Fibroblast of skin of abdomen (primary cell): ENCODE data around the gene CRYBG2.

Source experiments
- DNase-seq: peaks from one replicate; pipeline ENCODE4 v3.0.0-alpha.2; 2013

The CRYBG2 gene

DNA sequence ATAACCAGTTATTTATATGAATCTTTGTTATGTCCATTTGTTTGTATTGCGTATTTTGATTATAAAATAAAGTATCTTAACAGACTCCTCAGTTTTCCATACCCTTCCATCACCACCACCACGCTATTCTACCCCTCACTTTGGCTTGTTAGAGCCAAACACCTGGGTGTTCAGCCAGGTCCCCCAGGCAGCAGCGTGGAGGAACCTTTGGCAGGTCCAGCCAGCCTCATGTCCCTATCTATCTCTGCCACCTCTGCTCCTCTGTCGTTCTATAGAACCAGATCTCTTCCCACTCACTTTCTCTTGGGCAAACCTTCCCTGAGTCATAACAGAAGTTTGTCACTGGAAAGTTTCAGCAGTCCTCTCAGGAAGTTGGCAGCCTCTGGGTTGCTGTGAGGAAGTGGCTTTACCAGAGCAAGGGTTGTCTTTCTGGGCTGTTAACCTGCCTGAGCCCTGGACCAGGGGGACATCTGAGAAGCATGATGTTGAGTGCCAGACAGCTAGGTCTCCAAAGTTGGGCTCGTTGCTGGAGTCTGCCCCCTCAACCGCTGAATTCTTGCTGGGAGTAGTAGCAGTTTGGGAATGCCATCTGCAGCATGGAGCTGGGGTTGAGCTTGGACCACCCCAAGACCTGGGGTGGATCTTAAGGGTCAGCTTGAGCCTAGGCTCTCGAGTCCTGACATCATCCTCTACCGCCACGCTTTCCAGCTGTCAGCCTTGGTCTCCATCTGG is 75.0 kb downstream of the CRYBG2 start:
- peak; percentile 35 for DNase-seq

DNA sequence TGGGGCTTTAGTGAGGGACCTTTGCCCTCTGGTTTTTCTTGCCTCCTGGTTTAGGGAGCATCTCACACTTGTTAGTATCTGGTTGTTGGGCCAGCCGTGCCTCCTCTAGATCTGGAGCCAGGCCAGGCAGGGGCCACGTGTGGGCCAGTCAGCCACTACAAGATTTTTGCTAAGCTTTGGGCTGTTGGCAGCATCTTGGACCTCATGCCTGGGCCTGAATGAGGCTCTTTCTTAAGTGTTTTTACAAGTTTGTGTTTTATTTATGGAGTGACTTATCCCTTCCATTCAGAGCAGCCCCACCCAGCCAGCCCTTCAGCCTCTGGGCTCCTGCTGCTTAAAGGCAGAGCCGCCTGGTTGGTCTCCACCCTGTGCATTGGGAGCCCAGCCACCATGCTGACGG is 75.6 kb downstream of the CRYBG2 start:
- DNase-seq: no peak

DNA sequence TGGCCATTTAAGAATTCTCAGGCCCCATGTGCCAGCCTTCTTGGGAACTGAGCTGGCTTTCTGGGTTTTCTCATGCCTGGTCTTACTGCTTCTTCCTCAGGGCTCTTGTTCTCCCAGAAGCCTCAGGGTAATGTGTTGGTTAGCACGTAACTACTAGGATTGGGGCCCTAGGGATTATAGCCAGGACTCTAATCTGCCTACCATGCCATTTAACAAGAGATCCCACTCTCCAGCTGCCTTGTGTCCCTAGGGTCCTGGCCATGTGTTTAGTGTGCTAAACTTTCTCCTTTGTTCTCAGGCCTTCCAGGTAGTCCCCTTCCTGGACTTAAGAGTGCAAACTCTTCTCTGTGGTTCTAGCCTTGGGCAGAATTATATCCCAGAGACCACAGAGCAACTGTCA is 76.2 kb downstream of the CRYBG2 start:
- no peak for DNase-seq

DNA sequence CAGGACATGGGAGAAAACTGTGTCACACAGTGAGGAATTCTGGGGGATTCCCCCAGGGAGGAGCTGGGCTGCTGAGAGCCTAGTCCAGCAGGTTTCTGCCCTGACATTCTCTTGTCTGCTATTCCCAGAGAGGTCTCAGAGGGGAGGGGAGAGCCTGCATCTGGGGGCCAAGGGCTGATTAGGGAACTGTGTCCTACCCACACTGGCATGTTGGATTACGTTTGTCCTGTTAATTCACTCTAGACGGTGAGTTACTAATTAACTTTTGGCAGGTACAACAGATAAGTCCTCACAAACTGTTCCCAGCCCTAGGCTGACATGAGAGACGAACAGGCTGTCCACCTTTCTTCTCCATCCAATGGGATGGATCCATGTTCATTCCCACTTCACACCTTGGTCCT is 76.7 kb downstream of the CRYBG2 start:
- no peak for DNase-seq

DNA sequence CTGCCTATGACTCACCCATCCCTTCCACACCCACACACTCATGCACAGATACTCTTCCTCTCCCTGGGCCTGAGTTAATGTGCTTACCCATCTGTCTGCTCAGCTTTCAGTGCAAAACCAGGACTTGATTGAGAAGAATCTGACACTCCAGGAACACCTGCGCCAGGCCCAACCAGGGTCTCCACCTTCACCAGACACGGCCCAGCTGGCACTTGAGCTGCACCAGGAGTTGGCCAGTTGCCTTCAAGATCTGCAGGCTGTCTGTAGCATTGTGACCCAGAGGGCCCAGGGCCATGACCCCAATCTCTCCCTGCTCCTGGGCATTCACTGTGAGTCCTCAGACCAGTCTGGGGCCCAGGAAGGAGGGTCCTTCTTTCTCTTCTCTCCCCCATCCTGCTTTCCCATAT is 77.5 kb downstream of the CRYBG2 start:
- DNase-seq: no peak

DNA sequence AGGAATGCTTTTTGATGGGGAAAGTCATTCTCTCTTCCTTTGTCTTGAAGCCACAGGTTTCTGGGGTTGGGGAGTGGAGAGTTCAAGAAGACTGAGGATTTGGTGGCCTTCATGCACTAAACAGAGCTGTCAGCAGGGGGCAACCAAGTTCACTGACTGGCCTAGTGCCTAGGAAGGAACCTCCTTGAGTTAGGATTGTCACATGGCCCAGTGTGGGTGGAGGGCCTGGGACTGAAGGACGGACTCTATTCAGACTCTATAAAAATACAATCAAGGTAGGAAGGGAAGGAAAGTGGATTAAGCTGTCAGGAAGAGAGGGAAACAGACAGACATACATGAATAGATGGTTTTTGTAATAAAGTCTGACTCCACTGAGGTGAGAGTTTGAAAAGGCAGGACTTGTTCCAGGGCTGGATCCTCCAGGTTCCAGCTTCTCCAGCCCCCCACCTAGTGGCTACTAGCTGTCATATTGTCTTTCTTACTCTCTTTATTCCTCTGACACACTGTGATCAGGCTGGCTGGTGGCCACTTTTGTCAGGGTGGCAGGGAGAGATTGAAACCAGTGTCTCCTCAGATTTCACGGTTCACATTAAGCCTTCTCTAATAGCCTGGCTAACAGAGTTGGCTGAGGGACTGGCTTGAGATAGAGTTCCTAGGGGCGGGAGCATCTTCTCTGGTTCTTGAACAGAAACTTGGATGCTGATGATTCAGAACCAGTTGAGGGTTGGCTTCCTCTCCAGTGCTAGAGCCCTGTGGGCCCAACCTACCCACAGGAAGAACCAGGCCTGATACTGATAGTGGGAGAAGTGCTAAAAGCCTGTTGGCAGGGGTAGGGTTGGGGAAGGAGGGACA is 78.1 kb downstream of the CRYBG2 start:
- peak; percentile 92 for DNase-seq

DNA sequence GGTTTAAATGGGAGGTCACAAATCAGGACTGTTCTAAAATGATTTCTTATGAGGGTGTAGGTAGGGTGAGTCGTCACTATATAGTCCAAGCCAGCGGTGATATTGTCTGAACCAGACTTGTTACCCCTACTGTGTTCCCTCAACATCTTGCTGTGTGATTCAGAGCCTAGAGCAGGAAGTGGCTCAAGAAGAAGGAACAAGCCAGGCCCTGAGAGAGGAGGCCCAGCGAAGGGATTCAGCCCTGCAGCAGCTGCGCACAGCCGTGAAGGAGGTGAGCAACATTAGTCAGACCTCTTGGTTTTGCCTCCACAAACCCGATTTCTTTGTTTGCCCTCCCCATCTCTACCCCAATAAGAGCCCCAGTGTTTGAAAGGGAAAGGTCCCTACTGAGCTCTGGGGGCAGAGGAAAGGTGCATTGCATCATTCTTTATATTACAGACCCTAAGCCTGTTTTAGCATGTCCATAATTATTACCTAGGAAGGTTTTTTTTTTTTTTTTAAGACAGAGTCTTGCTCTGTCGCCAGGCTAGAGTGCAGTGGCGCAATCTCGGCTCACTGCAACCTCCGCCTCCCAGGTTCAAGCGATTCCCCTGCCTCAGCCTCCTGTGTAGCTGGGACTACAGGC is 79.0 kb downstream of the CRYBG2 start:
- no peak for DNase-seq
